HepG2 (cell line): ENCODE measurements around the gene MPP3. TPM values are rescaled to one million over a fixed set of nuclear protein-coding genes. Genes with fewer than 3 reads are reported as not detected.

ENCODE experiments used
- AKAP8 ChIP-seq: sonication (generic); formaldehyde crosslinking; IDR thresholded peaks from 2 replicates; pipeline ENCODE4 v1.5.1; 2020; ENCODE audit warnings: mild to moderate bottlenecking, missing genetic modification reagents
- ARNT ChIP-seq: fragments of 450-650 bp; IDR thresholded peaks from 2 replicates; pipeline ENCODE4 v1.6.1; 2017
- ARNTL ChIP-seq: sonication (generic); formaldehyde crosslinking; IDR thresholded peaks from 2 replicates; pipeline ENCODE4 v1.4.0; 2020; ENCODE audit warnings: mild to moderate bottlenecking, missing genetic modification reagents
- BRD4 ChIP-seq: sonication (generic); formaldehyde crosslinking; IDR thresholded peaks from 2 replicates; pipeline ENCODE4 v1.4.0; 2020; ENCODE audit warnings: missing genetic modification reagents
- FOXA1 ChIP-seq, 2 experiments: fragments of 450-650 bp in 1 of 2; sonication (generic) in 1 of 2; formaldehyde crosslinking in 1 of 2; IDR thresholded peaks; 2 replicates each; pipeline versions ENCODE4 v1.4.0 to v1.6.1; 2016 to 2020; ENCODE audit warnings: missing genetic modification reagents in 1 of 2
- HDAC2 ChIP-seq: sonication (generic); formaldehyde crosslinking; IDR thresholded peaks from 2 replicates; pipeline ENCODE4 v1.4.0; 2020; ENCODE audit warnings: missing genetic modification reagents
- KAT8 ChIP-seq: IDR thresholded peaks from 2 replicates; pipeline ENCODE4 v1.6.1; 2016; ENCODE audit warnings: missing genetic modification reagents, missing compliant biosample characterization
- KMT2B ChIP-seq: IDR thresholded peaks from 2 replicates; pipeline ENCODE4 v1.6.1; 2016; ENCODE audit warnings: missing genetic modification reagents, missing compliant biosample characterization
- NCOR1 ChIP-seq: fragments of 200-600 bp; sonication (generic); IDR thresholded peaks from 2 replicates; pipeline ENCODE4 v1.7.0; 2017; ENCODE audit warnings: antibody characterized with exemption, low read length, borderline replicate concordance
- SPEN ChIP-seq: sonication (generic); formaldehyde crosslinking; IDR thresholded peaks from 2 replicates; pipeline ENCODE4 v1.5.1; 2020; ENCODE audit warnings: low read depth, mild to moderate bottlenecking, missing genetic modification reagents
- SRF ChIP-seq: IDR thresholded peaks from 2 replicates; pipeline ENCODE4 v1.6.1; 2011; ENCODE audit warnings: mild to moderate bottlenecking, low read depth, low read length, moderate library complexity
- SRSF4 ChIP-seq: fragments of 200-400 bp; formaldehyde crosslinking; IDR thresholded peaks from one replicate; pipeline ENCODE4 v1.6.1; 2018; ENCODE audit warnings: mild to moderate bottlenecking, low read depth, low read length, moderate library complexity; ENCODE audit not compliant: poor library complexity, severe bottlenecking
- WIZ ChIP-seq: sonication (generic); formaldehyde crosslinking; IDR thresholded peaks from 2 replicates; pipeline ENCODE4 v1.5.1; 2020; ENCODE audit warnings: mild to moderate bottlenecking, missing genetic modification reagents
- YEATS4 ChIP-seq: sonication (generic); formaldehyde crosslinking; IDR thresholded peaks from 2 replicates; pipeline ENCODE4 v1.4.0; 2020; ENCODE audit warnings: missing genetic modification reagents, borderline replicate concordance
- ZBTB38 ChIP-seq: sonication (generic); formaldehyde crosslinking; IDR thresholded peaks from 2 replicates; pipeline ENCODE4 v1.5.1; 2020; ENCODE audit warnings: mild to moderate bottlenecking, missing genetic modification reagents
- ZNF629 ChIP-seq: sonication (generic); formaldehyde crosslinking; conservative IDR thresholded peaks from 2 replicates; pipeline ENCODE4 v1.5.0; 2020; ENCODE audit warnings: missing genetic modification reagents
- ZNF75D ChIP-seq: sonication (generic); formaldehyde crosslinking; IDR thresholded peaks from 2 replicates; pipeline ENCODE4 v1.8.1; 2023; ENCODE audit warnings: missing genetic modification reagents, mild to moderate bottlenecking, borderline replicate concordance
- ZNF780A ChIP-seq: sonication (generic); formaldehyde crosslinking; IDR thresholded peaks from 2 replicates; pipeline ENCODE4 v1.8.0; 2022; ENCODE audit warnings: mild to moderate bottlenecking, missing genetic modification reagents, moderate library complexity
- polyA plus RNA-seq, 8 experiments: library from polyadenylated mRNA; depleted of rRNA in 3 of 8; stranded (reverse) in 7 of 8; unstranded in 1 of 8; fragments of >200 nt; fragmentation: Illumina TruSeq in 4 of 8; extraction: Trizol in 4 of 8; gene quantifications; 2 replicates each; pipeline versions ENCODE4 v1.2.1 to v1.2.3, GENCODE V29; 2011 to 2016; ENCODE audit warnings: low read depth in 4 of 8, missing spikeins in 1 of 8, mixed read lengths in 1 of 8; ENCODE audit not compliant: insufficient read depth in 1 of 8
- total RNA-seq, 5 experiments: library from RNA; depleted of rRNA; stranded (reverse); fragments of >200 nt; fragmentation: Illumina TruSeq; extraction: Trizol; gene quantifications; 2 replicates each; pipeline ENCODE4 v1.2.3, GENCODE V29; 2016; ENCODE audit warnings: low read depth in 1 of 5
- TF ChIP-seq, protein P1 (sequence below): sonication (generic); formaldehyde crosslinking; IDR thresholded peaks from 2 replicates; pipeline ENCODE4 v1.5.0; 2020; ENCODE audit warnings: missing genetic modification reagents, mild to moderate bottlenecking, borderline replicate concordance
- TF ChIP-seq, protein P2 (sequence below): sonication (generic); formaldehyde crosslinking; IDR thresholded peaks from 2 replicates; pipeline ENCODE4 v1.4.0; 2020; ENCODE audit warnings: missing genetic modification reagents, borderline replicate concordance
- TF ChIP-seq, protein P3 (sequence below): sonication (generic); formaldehyde crosslinking; IDR thresholded peaks from 2 replicates; pipeline ENCODE4 v1.4.0; 2020; ENCODE audit warnings: missing genetic modification reagents
- TF ChIP-seq, protein P4 (sequence below): sonication (generic); formaldehyde crosslinking; IDR thresholded peaks from 2 replicates; pipeline ENCODE4 v1.8.1; 2023; ENCODE audit warnings: mild to moderate bottlenecking, missing genetic modification reagents, borderline replicate concordance
- TF ChIP-seq, protein P5 (sequence below): sonication (generic); formaldehyde crosslinking; IDR thresholded peaks from 2 replicates; pipeline ENCODE4 v1.8.1; 2023; ENCODE audit warnings: mild to moderate bottlenecking, moderate library complexity, missing genetic modification reagents

Gene MPP3
- total and polyA plus RNA-seq, 2 of the 13 experiments (the other 11 are each of a cell fraction or from before 2014, with no cell fraction given), result 0.91 to 1.8 TPM

DNA sequence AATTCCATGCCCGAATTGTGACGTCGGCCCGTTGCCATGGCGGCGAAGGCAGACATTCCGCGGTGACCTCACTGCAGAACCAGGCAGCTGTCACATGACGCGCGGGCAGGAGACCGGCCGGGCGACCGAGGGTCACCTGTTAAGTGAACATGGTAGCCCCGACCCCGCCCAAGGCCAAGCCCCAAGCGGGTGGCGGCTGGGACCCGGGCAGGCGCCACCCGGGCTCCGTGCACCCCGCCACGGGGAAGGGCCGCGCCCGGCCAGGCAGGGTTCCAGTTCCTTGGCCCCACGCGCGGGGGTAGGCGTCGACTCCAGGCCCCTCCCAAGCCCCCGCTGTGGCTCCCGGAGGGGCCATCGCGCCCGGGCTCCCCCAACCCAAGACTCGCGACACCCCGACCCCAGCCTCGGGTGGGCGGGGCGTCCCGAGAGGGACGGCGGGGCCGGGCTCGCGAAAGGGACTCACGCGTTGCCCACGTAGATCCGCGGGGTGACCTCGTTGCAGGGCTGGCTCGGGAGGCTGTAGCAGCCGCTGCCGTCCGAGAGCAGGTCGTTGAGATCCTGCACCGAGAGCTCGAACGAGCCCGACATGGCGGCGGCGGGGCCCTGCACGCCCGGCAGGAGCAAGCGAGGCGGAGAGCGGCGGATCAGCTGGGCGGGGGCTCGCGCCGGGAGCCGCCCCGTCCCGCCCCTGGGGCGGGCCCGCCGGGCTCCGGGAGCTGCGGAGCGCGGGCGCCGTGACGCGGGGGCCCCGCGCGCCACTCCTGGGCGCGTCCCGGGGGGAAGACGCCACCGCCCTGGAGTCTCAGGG lies 54.4 kb downstream of the MPP3 start, which contains the start of gene DUSP3 (continued):
- TF ChIP-seq, protein P1, sequence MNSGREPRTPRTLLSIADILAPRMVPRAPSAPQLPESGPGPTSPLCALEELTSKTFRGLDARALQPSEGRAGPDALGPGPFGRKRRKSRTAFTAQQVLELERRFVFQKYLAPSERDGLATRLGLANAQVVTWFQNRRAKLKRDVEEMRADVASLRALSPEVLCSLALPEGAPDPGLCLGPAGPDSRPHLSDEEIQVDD, result no peak
- TF ChIP-seq BRD4 (CRISPR knock-in tag) (peak; percentile 86), ZNF780A (CRISPR knock-in tag) (no peak), WIZ (peak; percentile 75; the same call in 1 of the 2 replicates), YEATS4 (peak; percentile 92; the same call in 1 of the 2 replicates), KMT2B (no peak; the same call in 1 of the 2 replicates), ZNF75D (CRISPR knock-in tag) (no peak), ARNTL (peak; percentile 61; the same call in 1 of the 2 replicates), SRF (no peak), ZNF629 (peak; percentile 32), NCOR1 (peak; percentile 52; the same call in 1 of the 2 replicates), KAT8 (CRISPR knock-in tag) (peak; percentile 63), FOXA1 (IDR thresholded peaks at IDR 0.05) (no peak), FOXA1 (CRISPR knock-in tag; IDR thresholded peaks at IDR 0.05) (0 out of 2 replicates have a peak, but pooled peaks have one; percentile 7), AKAP8 (CRISPR knock-in tag) (peak; percentile 85; the same call in 1 of the 2 replicates), ARNT (no peak), SRSF4 (no peak), ZBTB38 (CRISPR knock-in tag) (peak; percentile 59; the same call in 1 of the 2 replicates), HDAC2 (no peak; the same call in 1 of the 2 replicates), SPEN (peak; percentile 83)
- TF ChIP-seq, protein P2, sequence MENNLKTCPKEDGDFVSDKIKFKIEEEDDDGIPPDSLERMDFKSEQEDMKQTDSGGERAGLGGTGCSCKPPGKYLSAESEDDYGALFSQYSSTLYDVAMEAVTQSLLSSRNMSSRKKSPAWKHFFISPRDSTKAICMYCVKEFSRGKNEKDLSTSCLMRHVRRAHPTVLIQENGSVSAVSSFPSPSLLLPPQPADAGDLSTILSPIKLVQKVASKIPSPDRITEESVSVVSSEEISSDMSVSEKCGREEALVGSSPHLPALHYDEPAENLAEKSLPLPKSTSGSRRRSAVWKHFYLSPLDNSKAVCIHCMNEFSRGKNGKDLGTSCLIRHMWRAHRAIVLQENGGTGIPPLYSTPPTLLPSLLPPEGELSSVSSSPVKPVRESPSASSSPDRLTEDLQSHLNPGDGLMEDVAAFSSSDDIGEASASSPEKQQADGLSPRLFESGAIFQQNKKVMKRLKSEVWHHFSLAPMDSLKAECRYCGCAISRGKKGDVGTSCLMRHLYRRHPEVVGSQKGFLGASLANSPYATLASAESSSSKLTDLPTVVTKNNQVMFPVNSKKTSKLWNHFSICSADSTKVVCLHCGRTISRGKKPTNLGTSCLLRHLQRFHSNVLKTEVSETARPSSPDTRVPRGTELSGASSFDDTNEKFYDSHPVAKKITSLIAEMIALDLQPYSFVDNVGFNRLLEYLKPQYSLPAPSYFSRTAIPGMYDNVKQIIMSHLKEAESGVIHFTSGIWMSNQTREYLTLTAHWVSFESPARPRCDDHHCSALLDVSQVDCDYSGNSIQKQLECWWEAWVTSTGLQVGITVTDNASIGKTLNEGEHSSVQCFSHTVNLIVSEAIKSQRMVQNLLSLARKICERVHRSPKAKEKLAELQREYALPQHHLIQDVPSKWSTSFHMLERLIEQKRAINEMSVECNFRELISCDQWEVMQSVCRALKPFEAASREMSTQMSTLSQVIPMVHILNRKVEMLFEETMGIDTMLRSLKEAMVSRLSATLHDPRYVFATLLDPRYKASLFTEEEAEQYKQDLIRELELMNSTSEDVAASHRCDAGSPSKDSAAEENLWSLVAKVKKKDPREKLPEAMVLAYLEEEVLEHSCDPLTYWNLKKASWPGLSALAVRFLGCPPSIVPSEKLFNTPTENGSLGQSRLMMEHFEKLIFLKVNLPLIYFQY (CRISPR knock-in tag), result peak; percentile 12; the same call in 1 of the 2 replicates
- TF ChIP-seq, protein P3, sequence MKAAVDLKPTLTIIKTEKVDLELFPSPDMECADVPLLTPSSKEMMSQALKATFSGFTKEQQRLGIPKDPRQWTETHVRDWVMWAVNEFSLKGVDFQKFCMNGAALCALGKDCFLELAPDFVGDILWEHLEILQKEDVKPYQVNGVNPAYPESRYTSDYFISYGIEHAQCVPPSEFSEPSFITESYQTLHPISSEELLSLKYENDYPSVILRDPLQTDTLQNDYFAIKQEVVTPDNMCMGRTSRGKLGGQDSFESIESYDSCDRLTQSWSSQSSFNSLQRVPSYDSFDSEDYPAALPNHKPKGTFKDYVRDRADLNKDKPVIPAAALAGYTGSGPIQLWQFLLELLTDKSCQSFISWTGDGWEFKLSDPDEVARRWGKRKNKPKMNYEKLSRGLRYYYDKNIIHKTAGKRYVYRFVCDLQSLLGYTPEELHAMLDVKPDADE, result no peak; the same call in 1 of the 2 replicates
- TF ChIP-seq, protein P4, sequence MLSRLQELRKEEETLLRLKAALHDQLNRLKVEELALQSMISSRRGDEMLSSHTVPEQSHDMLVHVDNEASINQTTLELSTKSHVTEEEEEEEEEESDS, result no peak
- TF ChIP-seq, protein P5, sequence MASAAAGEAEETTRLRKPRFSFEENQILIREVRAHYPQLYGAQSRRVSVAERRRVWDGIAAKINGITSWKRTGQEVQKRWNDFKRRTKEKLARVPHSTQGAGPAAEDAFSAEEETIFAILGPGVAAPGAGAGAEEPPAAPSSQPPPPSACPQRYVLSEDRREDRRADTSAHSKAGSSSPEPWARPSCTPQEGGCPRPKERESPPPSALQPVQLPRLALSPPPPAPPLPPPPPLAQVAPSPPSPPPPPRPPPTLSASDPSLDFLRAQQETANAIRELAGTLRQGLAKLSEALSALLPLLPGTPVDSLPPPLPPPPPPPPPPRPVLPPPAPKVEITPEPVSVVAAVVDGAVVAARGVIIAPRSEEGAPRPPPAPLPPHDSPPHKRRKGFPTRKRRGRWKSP (CRISPR knock-in tag), result 0 out of 2 replicates have a peak, but pooled peaks have one; percentile 67
